Omental fat pad (tissue), 4 donors: ENCODE data around the gene ARHGAP40. TPM values are rescaled to one million over a fixed set of nuclear protein-coding genes. Genes with fewer than 3 reads are reported as not detected.

Experiments
- ATAC-seq: fragments of 150-250 bp; one replicate; pipeline ENCODE4 v1.9.1; 2016; ENCODE audit warnings: mild to moderate bottlenecking, moderate library complexity; ENCODE audit not compliant: low FRiP score
- DNase-seq: peaks from one replicate; pipeline ENCODE4 v3.0.0-alpha.2; 2019; ENCODE audit warnings: low spot score
- total RNA-seq, 4 donors: library from RNA; depleted of rRNA; stranded (reverse); fragments of >200 nt; gene quantifications; one replicate each; pipeline ENCODE4 v1.1.0, GENCODE V29; 2016
- TF ChIP-seq, protein P1 (sequence below), 3 donors: fragments of 450-650 bp; IDR thresholded peaks; one replicate each; pipeline ENCODE4 v1.5.1; 2016 to 2017; ENCODE audit warnings: antibody characterized with exemption in 3 of 3, mild to moderate bottlenecking in 3 of 3, moderate library complexity in 2 of 3

Gene ARHGAP40
- total RNA-seq, 4 donors from 2014 or later = not detected

DNA sequence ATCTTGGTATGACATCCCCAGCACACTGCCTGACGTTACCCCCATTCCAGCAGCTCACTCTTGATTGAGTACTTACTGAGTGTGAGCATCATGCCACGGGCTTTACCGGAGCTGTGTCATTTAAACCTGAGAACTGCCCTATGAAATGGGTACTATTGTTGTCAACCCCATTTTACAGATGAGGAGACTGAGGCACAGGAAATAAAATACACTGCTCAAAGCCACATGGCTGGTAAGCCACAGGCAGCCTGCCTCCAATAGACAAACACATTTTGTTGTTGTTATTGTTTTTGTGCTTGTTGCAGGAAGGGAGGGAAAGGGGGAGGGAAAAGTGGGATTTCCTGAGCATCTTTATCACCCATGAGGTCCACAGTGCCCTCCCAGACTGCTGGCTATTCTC lies 69.2 kb downstream of the ARHGAP40 start:
- DNase-seq = no peak
- TF ChIP-seq, protein P1, sequence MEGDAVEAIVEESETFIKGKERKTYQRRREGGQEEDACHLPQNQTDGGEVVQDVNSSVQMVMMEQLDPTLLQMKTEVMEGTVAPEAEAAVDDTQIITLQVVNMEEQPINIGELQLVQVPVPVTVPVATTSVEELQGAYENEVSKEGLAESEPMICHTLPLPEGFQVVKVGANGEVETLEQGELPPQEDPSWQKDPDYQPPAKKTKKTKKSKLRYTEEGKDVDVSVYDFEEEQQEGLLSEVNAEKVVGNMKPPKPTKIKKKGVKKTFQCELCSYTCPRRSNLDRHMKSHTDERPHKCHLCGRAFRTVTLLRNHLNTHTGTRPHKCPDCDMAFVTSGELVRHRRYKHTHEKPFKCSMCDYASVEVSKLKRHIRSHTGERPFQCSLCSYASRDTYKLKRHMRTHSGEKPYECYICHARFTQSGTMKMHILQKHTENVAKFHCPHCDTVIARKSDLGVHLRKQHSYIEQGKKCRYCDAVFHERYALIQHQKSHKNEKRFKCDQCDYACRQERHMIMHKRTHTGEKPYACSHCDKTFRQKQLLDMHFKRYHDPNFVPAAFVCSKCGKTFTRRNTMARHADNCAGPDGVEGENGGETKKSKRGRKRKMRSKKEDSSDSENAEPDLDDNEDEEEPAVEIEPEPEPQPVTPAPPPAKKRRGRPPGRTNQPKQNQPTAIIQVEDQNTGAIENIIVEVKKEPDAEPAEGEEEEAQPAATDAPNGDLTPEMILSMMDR (IDR thresholded peaks at IDR 0.05) = no peak
- no peak for ATAC-seq

DNA sequence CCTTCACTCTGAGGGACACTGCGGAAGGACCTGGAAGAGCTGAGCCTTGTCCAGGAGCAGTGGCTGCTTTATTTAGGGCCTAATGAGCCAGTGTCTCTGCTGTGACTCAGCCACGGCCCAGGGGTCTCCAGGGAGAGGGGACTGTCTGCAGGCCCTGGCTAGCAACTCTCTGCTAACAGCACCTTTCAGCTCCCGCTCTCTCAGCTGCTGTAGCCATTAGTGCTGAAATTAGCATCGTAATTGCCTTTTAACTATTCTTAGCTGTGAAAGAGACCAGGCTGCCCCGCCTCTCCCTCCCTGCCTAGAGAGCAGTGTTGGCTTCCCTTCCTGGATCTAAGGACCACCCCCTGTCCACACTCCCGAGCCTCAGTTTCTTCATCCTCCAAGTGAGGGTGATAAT lies 69.6 kb downstream of the ARHGAP40 start:
- DNase-seq (no peak), ATAC-seq (no peak)
- TF ChIP-seq, protein P1 (IDR thresholded peaks at IDR 0.05) = no peak

DNA sequence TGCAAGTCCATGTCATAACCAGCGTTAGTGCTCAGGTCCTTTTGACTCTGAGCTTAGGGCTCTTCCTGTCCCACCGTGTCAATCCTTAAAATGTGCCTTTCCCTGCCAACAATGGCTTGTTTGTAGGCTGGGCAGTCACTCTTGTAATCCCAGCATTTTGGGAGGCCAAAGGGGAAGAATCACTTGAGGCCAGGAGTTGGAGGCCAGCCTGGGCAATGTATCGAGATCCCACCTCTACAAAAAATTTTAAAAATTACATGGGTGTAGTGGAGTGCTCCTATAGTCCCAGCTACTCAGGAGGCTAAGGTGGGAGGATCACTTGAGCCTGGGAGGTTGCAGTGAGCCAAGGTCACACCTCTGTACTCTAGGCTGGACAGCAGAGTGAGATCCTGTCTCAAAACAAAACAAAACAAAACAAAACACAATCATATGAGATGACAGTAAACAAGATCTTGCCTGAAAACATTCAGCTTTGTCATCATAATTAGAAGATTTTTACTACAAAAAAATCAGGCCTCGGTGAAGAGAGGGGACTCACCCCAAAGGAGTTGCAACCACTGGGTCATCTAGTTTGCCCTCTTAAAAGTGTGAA lies 70.2 kb downstream of the ARHGAP40 start:
- ATAC-seq (no peak), DNase-seq (no peak)
- TF ChIP-seq, protein P1 (IDR thresholded peaks at IDR 0.05) = no peak

DNA sequence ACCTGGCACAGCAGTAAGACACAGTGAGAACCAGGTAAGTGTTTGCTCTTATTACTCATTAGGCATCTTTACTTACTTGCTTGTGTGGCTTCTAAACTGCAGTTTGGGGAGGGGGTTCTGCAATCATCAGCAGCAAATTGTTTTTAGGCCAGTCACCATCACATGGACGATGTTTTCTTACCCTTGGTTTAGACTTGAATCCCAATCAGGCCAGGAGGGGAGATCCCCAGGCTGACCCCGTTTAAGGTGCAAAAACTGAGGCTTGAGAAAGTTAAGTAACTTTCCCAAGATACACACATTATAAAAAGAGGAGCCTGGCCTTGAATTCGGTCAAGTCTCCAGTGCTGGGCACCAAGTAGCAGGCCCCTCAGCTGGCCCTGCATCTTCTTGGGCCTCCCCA lies 70.9 kb downstream of the ARHGAP40 start:
- no peak for ATAC-seq
- TF ChIP-seq, protein P1 (IDR thresholded peaks at IDR 0.05) = no peak
- no peak for DNase-seq

DNA sequence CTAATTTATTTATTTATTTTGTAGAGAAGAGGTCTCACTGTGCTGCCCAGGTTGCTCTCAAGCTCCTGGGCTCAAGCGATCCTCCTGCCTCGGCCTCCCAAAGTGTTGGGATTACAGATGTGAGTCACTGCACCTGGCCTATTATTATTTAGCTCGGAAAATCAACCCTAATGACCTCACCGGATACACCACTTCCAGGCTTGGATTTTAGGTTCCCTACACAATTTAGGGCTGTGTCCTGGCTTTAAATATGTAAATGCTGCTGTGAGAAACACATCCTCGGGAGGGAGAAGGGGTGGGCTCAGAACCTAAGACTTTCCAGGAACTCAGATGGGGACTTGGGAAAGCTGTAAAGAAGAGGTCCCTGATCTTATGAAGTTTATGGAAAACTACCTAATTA lies 71.7 kb downstream of the ARHGAP40 start:
- TF ChIP-seq, protein P1 (IDR thresholded peaks at IDR 0.05) = no peak
- ATAC-seq (no peak), DNase-seq (no peak)

DNA sequence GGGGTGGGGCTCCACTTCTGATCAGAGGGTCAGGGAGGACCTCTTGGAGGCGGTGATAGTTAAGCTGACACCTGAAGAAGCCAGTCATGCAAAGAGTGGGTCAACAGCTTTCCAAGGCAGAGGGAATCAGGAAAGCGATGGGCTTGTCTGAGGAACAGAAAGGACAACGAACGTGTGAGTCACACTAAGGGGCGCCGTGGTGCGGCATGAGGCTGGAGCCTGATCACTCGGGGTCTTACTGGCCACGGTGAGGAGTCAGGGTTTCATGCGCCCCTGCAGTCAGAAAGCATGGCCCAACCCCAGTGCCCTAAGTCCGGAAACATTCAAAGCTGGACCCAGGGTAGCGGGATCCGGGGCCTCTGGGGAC lies 72.1 kb downstream of the ARHGAP40 start:
- DNase-seq (no peak), ATAC-seq (no peak)
- TF ChIP-seq, protein P1 (IDR thresholded peaks at IDR 0.05) = no peak

DNA sequence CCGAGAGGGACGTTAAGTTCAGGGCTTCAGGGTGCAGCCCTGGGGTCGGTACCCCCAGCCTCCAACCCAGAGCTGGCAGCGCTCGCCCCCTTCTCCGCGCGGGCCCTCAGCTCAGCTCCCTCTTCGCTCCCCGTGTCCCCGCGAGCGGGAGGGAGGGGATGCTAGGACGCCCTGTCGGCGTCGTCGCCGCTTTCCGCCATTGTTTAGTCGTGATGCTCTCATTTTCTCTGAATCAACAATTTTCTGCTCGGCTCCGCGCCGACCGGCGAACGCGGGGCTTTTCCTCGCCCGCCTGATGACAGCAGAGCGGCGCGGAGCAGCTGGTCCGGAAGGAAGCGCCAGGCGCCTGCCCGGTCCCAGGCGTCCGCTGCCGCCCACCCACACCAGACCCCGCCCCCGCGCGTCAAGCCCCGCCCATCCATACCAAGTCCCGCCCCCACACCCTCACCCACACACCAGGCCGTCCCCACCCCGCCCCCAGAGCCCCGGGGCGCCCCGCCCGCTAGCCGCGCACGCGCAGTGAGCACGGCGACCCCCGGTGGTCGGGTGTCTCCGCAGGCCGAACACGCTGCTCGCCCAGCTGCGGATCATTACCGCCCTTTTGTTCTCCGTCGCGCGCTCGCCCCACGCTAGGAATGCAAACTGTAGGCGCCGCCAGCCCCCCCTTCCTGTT lies 72.6 kb downstream of the ARHGAP40 start:
- no peak for ATAC-seq
- no peak for DNase-seq
- TF ChIP-seq, protein P1 (IDR thresholded peaks at IDR 0.05) = no peak
